Neuron (in vitro differentiated cells): Measurements from ENCODE around the gene ANKRD40CL.

Source experiments
- H2AFZ ChIP-seq: one replicate; pipeline ENCODE4 v1.6.1; 2013; ENCODE audit warnings: low read depth, mild to moderate bottlenecking, inconsistent platforms, low read length, moderate library complexity
- H3K27me3 ChIP-seq: one replicate; pipeline ENCODE4 v1.6.1; 2013; ENCODE audit warnings: low read length; ENCODE audit not compliant: insufficient read depth
- H3K36me3 ChIP-seq: one replicate; pipeline ENCODE4 v1.6.1; 2013; ENCODE audit warnings: low read length; ENCODE audit not compliant: insufficient read depth
- H3K4me1 ChIP-seq: one replicate; pipeline ENCODE4 v1.6.1; 2013; ENCODE audit warnings: low read length; ENCODE audit not compliant: insufficient read depth
- H3K4me3 ChIP-seq: 2 replicates; pipeline ENCODE4 v1.5.1; 2013; ENCODE audit warnings: mild to moderate bottlenecking, low read length, moderate library complexity
- H3K9me3 ChIP-seq: one replicate; pipeline ENCODE4 v1.6.1; 2013; ENCODE audit warnings: low read length

The ANKRD40CL gene

DNA sequence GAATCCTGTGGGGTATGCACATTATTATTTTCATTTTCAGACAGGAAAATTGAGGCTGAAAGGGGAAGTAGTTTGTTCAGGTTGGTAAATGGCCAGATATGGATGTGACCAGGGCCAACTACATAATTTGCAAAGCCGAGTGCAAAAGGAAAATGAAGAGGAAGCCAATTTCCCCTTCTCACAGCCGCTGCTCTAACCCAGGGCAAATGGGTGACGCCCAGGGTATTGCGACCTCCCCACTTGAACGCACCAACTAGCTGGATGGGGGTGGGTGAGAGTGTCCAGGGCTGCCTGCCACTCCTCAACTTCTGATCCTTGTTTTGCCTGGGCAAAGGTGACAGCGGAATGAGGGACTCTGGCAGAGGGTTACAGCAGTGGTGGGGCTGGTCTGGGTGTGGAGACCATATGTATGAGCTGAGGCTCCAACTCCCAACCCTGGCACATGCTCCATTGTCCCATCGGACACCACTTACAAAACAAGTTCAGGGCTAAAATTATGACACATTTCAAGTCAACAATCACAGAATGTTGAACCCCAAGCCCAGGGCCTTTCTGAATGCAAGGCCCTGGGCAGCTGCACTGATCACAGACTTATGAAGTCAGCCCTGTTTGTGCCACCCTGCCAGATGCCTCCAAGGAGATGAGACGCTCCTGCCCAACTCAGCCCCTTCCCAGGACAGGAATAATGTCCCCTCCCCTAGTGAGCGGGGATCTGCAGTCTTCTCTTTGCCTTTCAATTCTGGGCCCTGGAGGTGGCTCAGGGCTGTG is 1.7 kb downstream of the ANKRD40CL start:
- Histone ChIP-seq H2AFZ (no peak overlapping the region), H3K27me3 (no peaks in the 10 kb centered on the region)

DNA sequence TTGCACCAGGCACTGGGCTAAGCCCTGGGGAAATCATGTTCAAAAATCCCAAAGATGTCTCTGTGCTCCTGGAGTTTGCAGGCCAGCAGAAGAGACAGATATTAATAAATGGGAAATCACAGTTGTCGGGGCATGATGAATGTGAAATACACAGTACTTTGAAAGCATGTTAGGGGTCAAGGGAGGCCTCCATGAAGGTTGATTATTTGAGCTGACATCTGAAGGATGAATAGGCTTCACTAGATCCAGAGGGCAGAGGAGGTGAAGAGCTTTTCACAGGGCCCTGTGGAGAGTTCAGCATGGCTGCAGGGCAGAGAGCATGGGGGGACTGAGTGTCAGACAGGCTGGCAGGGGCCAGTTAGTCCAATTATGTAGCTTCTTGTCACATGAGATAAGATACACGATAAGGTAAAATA is 2.6 kb downstream of the ANKRD40CL start:
- H3K4me1 ChIP-seq = peaks cover 34% of the 10 kb centered on the region

More for the DNA sequence above, 1.7 kb downstream of the ANKRD40CL start:
- peaks cover 34% of the 10 kb centered on the region for H3K4me1 ChIP-seq
- H3K9me3 ChIP-seq = no peaks in the 10 kb centered on the region
- H3K36me3 ChIP-seq = no peaks in the 10 kb centered on the region
- H3K4me3 ChIP-seq = no peak overlapping the region

DNA sequence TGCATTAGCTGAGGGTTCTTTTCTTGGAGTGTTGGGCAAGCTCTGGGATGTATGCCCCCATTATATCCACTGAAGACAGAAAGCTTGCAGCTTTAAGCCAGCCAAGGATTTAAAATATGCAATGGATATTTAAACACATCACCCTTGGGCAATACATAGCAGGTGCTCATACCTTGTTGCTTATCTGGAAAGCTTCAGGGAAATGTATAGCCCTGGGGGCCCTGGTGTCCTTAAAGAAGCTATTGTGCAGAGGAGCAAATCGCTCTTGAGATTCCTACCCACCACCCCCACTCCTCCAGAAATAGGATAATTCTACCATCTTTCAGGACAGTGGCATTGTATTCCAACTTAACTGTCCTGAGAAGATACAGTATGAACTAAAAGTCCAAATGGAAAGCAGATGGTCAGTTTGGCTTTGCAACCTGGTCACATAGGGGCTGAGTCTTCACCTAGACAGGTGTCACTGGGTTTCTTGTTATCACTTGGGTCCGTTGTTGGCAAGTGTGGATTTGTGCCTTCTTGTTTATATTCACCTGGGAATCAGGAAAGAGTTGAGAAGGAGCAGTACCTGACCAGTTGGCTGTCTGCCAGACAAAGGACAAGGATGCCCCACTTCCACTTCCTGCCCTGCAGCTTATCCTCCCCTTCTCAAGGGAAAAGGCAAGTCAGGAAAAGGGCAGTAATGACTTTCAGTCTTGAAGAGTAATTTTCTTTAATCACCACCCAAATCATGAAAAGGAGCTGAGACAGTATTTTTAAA is 3.4 kb downstream of the ANKRD40CL start:
- H2AFZ ChIP-seq = no peak overlapping the region
- H3K36me3 ChIP-seq = no peaks in the 10 kb centered on the region
- H3K4me1 ChIP-seq = peaks cover 34% of the 10 kb centered on the region
- no peaks in the 10 kb centered on the region for H3K9me3 ChIP-seq
- H3K4me3 ChIP-seq = no peak overlapping the region
- H3K27me3 ChIP-seq = no peaks in the 10 kb centered on the region

More for the DNA sequence above, 2.6 kb downstream of the ANKRD40CL start:
- Histone ChIP-seq H3K27me3 (no peaks in the 10 kb centered on the region), H3K4me3 (no peak overlapping the region), H2AFZ (no peak overlapping the region), H3K9me3 (no peaks in the 10 kb centered on the region), H3K36me3 (no peaks in the 10 kb centered on the region)

DNA sequence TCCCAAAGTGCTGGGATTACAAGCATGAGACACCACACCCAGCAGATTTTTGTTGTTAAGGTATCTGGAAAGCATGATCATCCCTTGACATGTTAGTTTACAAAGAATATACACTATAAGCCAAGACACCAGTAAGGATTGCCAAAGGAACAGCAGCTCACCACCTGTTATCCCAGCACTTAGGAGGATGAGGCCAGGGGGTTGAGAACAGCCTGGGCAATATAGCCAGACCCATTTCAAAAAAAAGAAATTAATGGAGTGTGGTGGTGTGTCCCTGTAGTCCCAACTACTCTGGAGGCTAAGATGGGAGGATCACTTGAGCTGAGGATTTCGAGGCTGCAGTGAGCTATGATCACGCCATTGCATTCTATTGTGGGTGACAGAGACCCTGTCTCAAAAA is 5.1 kb downstream of the ANKRD40CL start:
- Histone ChIP-seq H3K36me3 (no peaks in the 10 kb centered on the region), H3K27me3 (no peaks in the 10 kb centered on the region), H3K9me3 (no peaks in the 10 kb centered on the region), H3K4me3 (no peak overlapping the region), H3K4me1 (peaks cover 34% of the 10 kb centered on the region), H2AFZ (no peak overlapping the region)

DNA sequence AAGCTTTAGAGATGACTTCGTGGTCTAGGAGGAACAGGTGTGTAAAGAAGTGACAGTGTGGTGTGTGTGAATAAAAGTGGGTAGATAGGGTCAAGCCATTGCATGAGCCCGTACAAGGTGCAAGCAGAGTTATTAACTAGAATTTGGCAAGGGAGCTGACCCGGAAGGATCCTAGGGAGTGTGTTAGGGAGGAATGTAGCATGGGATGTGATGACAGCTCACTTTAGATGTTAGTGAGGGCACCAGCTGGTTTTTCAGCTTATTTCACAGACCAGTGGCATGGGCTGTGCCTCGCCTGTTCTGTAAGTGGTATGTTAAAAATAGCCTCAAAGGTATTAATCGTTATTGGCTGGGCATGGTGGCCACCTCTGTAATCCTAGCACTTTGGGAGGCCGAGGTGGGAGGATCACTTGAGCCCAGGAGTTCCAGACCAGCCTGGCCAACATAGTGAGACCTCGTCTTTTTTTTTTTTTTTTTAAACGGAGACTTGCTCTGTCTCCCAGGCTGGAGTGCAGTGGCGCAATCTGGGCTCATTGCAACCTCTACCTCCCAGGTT is 8.3 kb downstream of the ANKRD40CL start:
- no peaks in the 10 kb centered on the region for H3K27me3 ChIP-seq
- H2AFZ ChIP-seq = no peak overlapping the region
- H3K36me3 ChIP-seq = peaks cover 12% of the 10 kb centered on the region
- H3K4me3 ChIP-seq = no peak overlapping the region
- peaks cover 6% of the 10 kb centered on the region for H3K4me1 ChIP-seq
- H3K9me3 ChIP-seq = no peaks in the 10 kb centered on the region

DNA sequence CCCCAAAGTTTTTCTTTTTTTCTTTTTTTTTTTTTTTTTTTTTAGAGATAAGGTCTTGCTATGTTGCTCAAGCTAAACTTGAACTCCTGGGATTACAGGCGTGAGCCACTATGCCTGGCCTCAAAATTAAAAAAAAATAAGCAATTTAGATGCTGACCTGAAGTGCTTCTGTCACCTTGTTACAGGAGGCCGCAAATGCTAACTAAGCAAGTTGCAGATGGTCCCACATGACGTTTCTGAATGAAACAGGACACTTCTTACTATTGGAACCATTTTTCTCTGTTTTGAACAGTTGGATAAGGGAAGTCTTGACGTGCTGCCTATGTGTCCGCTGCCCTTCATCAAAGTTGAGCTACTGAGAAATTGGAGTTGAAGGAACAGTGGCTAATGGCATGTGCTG is 8.8 kb downstream of the ANKRD40CL start:
- H3K27me3 ChIP-seq = no peaks in the 10 kb centered on the region

DNA sequence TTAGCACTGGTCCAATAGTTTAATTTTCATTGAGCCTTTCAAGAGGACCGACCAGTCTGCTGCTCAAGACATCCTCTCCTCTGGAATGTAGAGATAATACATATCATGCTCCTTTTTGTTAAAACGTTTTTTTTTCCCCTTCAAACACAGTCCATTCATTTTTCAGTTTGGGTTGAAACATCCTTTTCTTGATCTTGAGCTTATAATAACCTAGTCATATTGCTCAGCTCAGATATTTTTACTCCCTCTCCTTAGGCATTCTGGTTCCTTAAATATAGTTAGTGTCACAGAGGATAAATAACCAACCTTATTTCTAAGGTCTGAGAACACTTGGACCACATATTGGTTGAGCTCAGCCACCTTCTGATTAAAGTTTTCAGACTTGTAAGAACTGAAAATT is 12.8 kb downstream of the ANKRD40CL start:
- Histone ChIP-seq H3K4me3 (no peak overlapping the region), H3K9me3 (no peaks in the 10 kb centered on the region), H3K36me3 (peaks cover 54% of the 10 kb centered on the region)

More for the DNA sequence above, 8.8 kb downstream of the ANKRD40CL start:
- Histone ChIP-seq H3K4me3 (no peak overlapping the region), H2AFZ (no peak overlapping the region), H3K9me3 (no peaks in the 10 kb centered on the region), H3K36me3 (peaks cover 17% of the 10 kb centered on the region), H3K4me1 (peaks cover under 1% of the 10 kb centered on the region)

DNA sequence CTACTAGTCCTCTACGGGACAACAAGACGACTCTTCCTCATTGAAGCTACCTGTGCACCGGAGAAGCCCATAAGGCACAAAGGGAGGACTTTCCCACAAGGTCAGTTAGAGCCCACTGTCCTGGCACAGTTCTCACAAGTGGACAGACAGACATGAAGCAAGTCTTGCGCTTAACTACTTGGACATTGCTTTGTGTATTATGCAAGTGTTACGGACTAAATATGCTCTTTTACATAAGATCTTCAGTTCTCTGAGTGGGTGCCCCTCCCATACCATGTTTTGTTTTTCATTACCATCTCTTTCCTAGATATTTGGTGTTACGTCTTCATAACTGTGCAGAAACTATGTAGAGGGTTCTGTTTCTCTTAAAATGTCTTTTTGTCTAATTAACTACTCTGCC is 18.1 kb downstream of the ANKRD40CL start:
- no peaks in the 10 kb centered on the region for H3K4me1 ChIP-seq
- H3K9me3 ChIP-seq = no peaks in the 10 kb centered on the region
- H3K36me3 ChIP-seq = peaks cover 94% of the 10 kb centered on the region
- no peak overlapping the region for H3K4me3 ChIP-seq
- no peaks in the 10 kb centered on the region for H3K27me3 ChIP-seq
- H2AFZ ChIP-seq = no peak overlapping the region

More for the DNA sequence above, 12.8 kb downstream of the ANKRD40CL start:
- Histone ChIP-seq H3K4me1 (no peaks in the 10 kb centered on the region), H3K27me3 (no peaks in the 10 kb centered on the region), H2AFZ (no peak overlapping the region)

DNA sequence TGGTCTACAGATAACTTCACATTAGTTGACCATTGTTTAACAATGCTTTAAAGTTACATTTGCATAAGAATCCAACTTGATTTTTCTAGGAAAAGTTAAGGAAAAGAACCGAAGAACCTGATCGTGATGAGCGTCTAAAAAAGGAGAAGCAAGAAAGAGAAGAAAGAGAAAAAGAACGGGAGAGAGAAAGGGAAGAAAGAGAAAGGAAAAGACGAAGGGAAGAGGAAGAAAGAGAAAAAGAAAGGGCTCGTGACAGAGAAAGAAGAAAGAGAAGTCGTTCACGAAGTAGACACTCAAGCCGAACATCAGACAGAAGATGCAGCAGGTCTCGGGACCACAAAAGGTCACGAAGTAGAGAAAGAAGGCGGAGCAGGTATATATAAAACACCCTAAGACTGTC is 21.7 kb downstream of the ANKRD40CL start:
- Histone ChIP-seq H3K36me3 (peaks cover 95% of the 10 kb centered on the region), H3K27me3 (no peaks in the 10 kb centered on the region), H3K9me3 (no peaks in the 10 kb centered on the region), H3K4me1 (no peaks in the 10 kb centered on the region), H2AFZ (no peak overlapping the region), H3K4me3 (no peak overlapping the region)

DNA sequence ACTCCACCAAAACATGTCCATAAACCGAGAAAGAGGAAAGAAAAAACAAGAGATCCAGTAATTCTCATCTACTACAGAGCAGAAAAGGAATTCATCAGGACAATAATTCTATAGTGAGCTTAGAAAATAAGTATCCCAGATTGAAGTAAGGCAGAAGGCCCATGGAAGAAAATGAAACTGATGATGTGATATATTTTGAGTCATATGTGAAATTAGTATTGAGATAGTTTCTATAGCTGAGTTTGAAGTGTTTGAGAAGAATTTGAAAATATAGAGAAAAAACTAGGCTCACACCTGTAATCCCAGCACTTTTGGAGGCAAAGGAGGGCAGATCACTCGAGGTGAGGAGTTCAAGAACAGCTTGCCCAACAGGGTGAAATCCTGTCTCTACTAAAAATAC is 28.2 kb downstream of the ANKRD40CL start:
- H2AFZ ChIP-seq = no peak overlapping the region
- no peaks in the 10 kb centered on the region for H3K9me3 ChIP-seq
- no peak overlapping the region for H3K4me3 ChIP-seq
- H3K4me1 ChIP-seq = no peaks in the 10 kb centered on the region
- no peaks in the 10 kb centered on the region for H3K27me3 ChIP-seq
- peaks cover 76% of the 10 kb centered on the region for H3K36me3 ChIP-seq

DNA sequence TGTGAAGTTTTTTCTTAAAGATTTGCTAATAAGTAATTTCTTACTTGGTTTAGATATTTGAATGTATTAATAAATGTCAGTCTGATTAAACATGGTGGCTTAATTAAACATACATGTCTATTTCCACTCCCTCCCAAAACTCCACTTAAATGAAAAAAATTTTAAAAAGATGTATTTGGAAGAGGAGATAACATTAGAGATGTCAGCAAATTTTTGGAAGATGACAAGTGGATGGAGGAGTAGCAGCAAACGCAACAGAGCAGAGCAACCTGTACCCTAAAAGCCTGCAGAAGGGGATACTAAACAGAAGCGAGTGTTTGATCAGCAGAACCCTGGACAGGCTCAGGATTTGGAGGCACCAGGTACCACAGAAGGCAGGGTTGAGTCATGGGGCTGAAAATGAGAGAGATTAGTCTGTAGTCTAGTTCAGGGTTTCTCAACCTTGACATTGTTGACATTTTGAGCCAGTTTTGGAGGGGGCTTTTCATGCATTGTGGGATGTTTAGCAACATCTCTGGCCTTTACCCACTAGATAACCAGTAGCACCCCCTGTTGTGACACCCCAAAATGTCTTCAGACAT is 30.1 kb downstream of the ANKRD40CL start:
- Histone ChIP-seq H3K4me1 (no peaks in the 10 kb centered on the region), H3K36me3 (peaks cover 60% of the 10 kb centered on the region), H2AFZ (no peak overlapping the region), H3K27me3 (no peaks in the 10 kb centered on the region), H3K9me3 (no peaks in the 10 kb centered on the region), H3K4me3 (no peak overlapping the region)

DNA sequence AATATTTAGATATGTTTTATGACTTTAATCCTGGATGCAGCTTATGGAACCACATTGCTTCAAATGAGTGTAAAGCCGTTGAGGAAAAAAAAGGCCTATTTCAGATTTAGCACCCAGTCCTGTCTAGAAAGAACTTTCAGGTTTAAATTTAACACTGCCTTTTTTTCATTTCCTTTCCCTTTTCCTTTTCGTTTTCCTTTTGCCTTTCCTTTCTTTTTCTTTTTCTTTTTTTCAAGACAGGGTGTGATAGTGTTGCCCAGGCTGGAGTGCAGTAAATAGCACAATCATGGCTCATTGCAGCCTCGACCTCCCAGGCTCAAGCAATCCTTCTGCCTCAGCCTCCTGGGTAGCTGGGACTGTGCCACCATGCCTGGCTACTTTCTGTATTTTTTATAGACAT is 32.0 kb downstream of the ANKRD40CL start:
- Histone ChIP-seq H3K4me3 (no peak overlapping the region), H3K36me3 (peaks cover 40% of the 10 kb centered on the region), H2AFZ (no peak overlapping the region), H3K9me3 (no peaks in the 10 kb centered on the region), H3K27me3 (no peaks in the 10 kb centered on the region), H3K4me1 (no peaks in the 10 kb centered on the region)
